Stimulated activated CD4-positive, alpha-beta T cell treated with anti-CD3 and anti-CD28 coated beads, Interleukin-2, amount 100 ng/mL, for 4 hours (primary cell): ENCODE data around the gene B3GNT8.
A peak's percentile ranks its signal among the peaks of the same experiment; 100 is the strongest.
"Not testable (repeated sequence)": the region's sequence is repeated elsewhere in the genome, so short reads cannot be mapped to it uniquely, and the experiment has no call there.

ENCODE experiments used
- DNase-seq: peaks from one replicate; pipeline ENCODE4 v3.0.0-alpha.2; 2020; ENCODE audit warnings: low read depth

B3GNT8 gene

DNA sequence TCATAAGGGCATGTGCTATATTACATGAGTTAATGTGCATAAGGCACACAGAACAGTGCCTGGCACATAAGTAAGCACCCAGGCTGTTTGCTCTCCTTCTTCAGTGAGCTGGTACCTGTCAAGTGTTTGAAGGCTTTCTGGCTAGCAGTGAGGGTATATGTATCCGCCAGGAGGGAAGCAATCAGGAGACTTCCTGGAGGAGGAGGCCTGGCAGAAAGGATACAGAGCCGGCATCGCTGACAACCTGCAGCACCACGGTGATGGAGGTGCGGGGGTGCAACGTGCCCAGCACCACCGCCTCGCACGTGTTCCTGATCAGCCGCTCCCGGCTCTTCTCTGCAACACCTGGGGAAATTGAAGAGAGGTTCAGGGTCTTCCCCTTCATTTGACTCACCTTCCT, 35.6 kb downstream of the B3GNT8 start:
- DNase-seq = no peak

DNA sequence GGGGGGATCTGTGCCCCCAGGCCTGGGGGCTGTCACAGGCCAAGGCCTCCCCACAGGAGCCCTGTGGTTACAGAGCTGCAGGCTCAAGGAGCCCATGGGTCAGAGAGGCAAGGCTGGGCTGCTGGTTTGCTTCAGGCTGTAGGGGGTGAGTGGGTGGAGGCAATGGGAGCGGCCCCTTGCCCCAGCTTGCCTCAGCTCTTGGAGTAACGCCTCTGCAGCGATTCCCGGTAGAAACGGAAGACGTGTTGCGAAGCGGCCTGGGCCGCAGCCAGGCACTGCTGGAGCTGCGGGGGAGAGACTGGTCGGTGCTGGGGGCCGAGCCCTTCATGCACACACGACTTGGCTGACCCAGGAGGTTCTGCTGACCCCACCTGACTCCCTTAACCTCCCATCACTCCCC, 40.7 kb downstream of the B3GNT8 start:
- no peak for DNase-seq

DNA sequence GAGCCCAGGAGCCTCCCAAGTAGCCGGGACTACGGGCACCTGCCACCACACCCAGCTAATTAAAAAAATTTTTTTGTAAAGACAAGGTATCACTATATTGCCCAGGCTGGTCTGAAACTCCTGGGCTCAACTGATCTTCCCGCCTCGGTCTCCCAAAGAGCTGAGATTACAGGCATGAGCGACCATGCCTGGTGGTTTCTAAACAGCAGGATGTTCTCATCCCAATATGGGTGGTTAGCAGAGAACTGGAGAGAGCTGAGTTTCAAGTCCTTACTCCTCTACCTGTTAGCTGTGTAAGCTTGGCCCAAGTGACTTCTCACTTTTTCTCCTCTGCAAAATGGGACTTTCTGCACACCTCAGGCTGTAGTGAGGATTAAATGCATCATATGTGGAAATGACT, 42.8 kb downstream of the B3GNT8 start:
- no peak for DNase-seq

DNA sequence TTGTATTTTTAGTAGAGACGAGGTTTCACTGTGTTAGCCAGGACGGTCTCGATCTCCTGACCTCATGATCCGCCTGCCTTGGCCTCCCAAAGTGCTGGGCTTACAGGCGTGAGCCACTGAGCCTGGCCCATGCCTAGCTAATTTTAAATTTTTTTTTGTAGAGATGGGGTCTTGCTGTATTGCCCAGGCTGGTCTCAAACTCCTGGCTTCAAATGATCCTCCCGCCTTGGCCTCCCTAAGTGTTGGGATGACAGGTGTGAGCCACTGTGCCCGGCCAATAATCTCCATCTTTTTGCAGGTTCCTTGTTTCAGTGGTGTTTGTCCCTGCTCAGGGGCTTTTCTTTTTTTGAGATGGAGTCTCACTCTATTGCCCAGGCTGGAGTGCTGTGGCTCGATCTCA, 45.6 kb downstream of the B3GNT8 start:
- DNase-seq = not testable (repeated sequence)

DNA sequence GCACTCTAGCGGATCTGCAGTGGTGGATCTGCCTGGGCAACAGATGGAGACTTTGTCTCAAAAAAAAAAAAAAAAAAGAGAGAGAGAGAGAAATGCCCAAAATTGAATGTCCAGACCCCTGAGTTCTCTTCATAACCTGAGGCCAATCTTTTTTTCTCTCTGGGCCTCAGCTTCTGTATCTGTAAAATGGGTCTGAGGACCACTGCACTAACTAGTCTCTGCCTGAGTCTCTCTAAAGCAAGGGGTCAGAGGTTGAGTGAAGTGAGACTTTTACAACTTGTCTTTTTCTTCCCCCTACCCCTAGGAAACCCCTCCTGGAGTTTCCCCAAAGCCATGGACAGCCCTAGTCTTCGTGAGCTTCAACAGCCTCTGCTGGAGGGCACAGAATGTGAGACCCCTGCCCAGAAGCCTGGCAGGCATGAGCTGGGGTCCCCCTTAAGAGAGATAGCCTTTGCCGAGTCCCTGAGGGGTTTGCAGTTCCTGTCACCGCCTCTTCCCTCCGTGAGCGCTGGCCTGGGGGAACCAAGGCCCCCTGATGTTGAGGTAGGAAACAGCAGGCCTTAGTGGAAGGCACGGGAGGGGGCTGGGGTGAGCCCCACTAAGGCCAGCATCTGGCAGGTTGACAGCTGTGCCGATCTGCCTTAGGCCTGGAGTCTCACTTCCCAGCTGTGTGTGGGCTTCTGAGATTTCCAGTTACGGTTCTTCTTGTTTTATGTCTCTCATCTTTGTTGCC, 49.0 kb downstream of the B3GNT8 start:
- DNase-seq = no peak

DNA sequence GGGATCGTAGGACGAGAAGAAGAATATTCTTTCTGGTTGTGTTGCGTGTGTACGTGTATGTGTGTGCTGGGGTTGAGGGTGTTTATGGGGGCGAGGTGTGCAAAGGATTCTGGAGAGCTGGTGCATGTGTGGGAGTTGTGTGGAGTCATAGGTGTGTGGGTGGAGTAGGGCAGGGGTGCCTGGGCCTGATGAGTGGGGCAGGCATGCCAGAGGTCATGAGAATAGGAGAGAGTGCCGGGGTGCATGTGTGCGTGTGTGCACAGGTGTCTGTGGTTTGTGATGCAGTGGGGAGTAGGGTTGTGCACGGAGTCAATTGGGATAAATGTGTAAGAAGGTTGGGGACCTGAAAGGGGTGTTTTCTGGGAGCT, 50.2 kb downstream of the B3GNT8 start:
- peak; percentile 69 for DNase-seq

DNA sequence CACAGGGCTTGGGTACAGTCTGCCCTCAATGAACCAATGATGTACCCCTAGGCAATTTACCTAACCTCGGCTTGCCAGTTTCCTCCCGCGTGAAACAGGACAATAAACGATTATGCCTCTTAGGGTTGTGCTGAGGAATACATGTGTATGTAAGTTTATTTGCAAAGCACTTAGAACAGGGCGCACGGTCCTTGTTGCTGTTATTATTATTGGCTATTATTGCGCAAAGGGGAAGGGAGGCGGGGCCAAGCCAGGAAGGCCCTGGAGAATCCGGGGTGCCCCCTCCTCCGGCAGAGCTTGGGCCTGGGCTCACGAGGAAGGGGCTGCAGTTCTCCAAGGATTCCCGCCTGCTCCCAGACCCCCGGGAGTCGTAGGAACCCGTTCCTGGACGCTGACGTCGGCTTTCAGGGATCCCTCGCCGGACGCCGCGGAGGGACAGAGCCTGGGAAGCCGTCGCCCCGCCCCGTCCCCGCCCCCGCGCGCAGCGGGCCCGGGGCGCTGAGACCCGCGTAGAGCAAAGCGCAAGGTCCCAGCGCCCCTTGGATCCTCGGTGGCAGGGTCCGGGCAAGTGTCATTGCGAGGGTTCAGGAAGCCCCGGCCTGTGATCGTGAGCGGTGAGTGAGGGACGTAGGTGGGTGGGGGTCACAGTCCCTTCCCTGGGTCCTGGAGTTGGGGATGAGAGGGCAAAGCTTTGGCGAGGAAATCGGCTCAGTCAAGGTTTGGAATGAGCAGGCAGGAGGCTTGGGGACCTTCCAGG, 50.8 kb downstream of the B3GNT8 start, which contains the start of gene TMEM91:
TSS of gene TMEM91 (plus strand) at position 293 of the 757 bp plus-strand sequence. CDS start 1,777 bp downstream, outside the sequence.
- no peak for DNase-seq
